ENCODE results near the gene CXXC5. TPM values are rescaled to one million over a fixed set of nuclear protein-coding genes. Genes with fewer than 3 reads are reported as not detected.

CXXC5 gene
- total RNA-seq, 1 donor from 2014 or later = 51.8 TPM

DNA sequence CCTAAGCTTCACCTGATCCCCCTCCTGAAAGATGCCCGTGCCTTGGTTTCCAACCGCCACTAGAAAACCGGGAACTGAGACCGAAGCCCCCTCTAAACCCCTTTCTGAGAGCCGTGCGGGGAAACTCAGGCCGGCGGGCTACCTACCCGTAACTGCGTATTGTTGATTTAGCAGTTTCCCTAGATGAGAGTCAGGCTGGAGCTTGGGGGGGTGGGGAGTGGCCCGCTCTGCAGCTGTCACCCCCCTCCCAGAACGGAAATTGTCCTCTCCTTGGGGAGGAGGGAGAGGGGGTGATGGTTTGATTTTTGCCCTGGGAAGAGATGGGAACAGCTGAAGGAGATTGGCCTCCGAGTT, 2.5 kb downstream of the CXXC5 start:
- Histone ChIP-seq H3K36me3 (no peaks in the 10 kb centered on the region), H3K27me3 (no peaks in the 10 kb centered on the region), H3K4me3 (peak overlapping the region; percentile 65 to 67), H3K4me1 (peaks cover 84% of the 10 kb centered on the region), H3K9me3 (no peaks in the 10 kb centered on the region), H3K27ac (peak overlapping the region; percentile 95)
- intact Hi-C loops (cut with DNase I) = loop anchor here (5.0 kb wide), 1 partner anchor 47 kb away; no protein-coding TSS in a partner anchor
- no peak for TF ChIP-seq POLR2A (IDR thresholded peaks at IDR 0.05)
- TF ChIP-seq, protein P1, sequence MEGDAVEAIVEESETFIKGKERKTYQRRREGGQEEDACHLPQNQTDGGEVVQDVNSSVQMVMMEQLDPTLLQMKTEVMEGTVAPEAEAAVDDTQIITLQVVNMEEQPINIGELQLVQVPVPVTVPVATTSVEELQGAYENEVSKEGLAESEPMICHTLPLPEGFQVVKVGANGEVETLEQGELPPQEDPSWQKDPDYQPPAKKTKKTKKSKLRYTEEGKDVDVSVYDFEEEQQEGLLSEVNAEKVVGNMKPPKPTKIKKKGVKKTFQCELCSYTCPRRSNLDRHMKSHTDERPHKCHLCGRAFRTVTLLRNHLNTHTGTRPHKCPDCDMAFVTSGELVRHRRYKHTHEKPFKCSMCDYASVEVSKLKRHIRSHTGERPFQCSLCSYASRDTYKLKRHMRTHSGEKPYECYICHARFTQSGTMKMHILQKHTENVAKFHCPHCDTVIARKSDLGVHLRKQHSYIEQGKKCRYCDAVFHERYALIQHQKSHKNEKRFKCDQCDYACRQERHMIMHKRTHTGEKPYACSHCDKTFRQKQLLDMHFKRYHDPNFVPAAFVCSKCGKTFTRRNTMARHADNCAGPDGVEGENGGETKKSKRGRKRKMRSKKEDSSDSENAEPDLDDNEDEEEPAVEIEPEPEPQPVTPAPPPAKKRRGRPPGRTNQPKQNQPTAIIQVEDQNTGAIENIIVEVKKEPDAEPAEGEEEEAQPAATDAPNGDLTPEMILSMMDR (IDR thresholded peaks at IDR 0.05) = no peak
- no peak for TF ChIP-seq POLR2AphosphoS5 (IDR thresholded peaks at IDR 0.05; ENCODE audit: insufficient read depth in 1 of 2, low read depth in 1 of 2)
- no peak for DNase-seq (ENCODE audit: extremely low spot score in 2 of 2)

DNA sequence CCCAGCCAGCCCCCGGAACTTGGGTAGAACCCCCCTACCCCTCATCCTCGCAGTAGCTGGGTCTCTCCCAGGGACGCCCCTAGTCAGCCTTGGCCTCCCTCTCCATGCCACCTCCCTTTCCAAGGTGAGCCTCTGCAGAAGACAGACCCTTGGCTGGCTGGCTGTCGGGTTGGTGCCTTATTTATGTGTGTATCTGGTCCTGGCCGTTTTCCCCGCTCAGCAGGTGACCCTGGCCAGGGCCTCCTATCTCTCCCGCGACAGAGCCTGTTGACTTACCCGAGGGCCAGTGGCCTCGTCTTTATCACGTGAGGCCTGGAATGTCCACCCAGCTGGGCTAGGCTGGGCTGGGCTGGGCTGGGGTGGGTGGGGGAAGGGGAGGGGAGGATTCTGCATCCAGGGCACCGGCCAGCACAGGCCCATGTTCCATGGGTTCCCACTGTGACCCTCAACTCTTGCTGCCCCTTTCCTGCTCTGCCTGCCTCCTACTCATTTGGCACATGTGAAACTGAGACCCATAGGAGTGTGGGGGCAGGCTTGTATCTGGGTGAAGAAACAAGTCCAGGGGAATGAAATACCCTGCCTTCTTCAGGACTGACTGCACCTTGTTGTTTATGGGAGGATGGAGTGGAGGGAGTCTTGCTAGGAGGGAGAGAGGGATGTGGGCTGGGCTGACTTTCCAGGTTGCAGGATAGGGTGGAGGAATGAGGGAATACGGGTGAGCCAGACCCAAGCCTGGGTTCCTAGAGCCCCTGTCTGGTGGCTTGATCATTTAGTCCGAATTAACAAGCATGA, 3.1 kb downstream of the CXXC5 start:
- DNase-seq (ENCODE audit: extremely low spot score in 2 of 2) = no peak
- Histone ChIP-seq H3K27me3 (no peaks in the 10 kb centered on the region), H3K4me1 (peaks cover 89% of the 10 kb centered on the region), H3K9me3 (no peaks in the 10 kb centered on the region), H3K36me3 (no peaks in the 10 kb centered on the region), H3K4me3 (peak overlapping the region; percentile 65 to 67), H3K27ac (peak overlapping the region; percentile 95)
- TF ChIP-seq, protein P1 (IDR thresholded peaks at IDR 0.05) = no peak
- TF ChIP-seq POLR2A (IDR thresholded peaks at IDR 0.05) (peak in 1 of 2 donors; percentile 23), POLR2AphosphoS5 (IDR thresholded peaks at IDR 0.05; ENCODE audit: insufficient read depth in 1 of 2, low read depth in 1 of 2) (peak in 1 of 2 donors; percentile 78)
- intact Hi-C loops (cut with DNase I) = loop anchor here (5.0 kb wide), 1 partner anchor 46 kb away; no protein-coding TSS in a partner anchor

DNA sequence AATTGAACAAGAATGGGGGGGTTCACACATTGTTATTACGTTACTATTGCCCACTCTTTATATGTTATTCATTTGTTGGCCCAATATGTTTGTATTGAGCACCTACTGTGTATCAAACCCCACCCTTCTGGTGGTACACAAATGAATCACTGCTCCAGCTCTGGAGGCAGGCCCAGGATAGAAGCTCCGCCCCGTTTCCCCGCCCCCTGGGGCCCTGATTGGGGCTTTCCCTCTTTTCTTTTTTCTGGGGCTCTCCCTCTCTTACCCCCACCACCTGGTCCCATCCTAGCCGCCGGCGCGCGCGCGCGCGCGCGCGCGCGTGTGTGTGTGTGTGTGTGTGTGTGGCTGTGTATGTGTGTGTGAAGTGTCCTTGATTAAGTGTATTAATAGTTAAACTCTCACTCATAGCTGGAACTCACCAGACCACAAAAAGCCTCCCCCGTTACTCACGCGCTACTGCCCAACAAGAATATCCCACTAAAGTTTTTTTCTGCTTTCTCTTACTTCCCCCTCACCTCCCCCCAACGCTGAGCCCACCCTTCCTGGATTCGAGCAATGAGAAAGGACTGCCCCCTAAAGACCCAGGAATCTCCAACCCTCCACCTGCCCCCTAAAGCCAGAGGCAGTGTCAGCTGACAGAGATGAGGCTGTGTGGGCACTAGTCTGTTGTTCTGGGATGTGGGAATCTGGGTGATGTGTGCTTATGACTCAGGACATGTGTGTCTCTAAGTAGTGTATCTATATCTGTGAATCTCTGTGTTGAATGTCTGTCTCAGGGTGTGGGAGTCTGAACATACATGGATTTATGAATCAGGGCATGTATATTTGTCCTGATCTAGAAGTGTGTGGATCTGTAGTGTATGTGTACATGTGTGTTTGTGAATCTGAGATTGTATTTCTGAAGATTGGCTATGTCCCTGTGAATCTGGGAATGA, 4.0 kb downstream of the CXXC5 start:
- Histone ChIP-seq H3K4me1 (peaks cover 89% of the 10 kb centered on the region), H3K27ac (peak overlapping the region; percentile 95), H3K4me3 (peak overlapping the region; percentile 65 to 67), H3K27me3 (no peaks in the 10 kb centered on the region), H3K9me3 (no peaks in the 10 kb centered on the region), H3K36me3 (no peaks in the 10 kb centered on the region)
- intact Hi-C loops (cut with DNase I) = loop anchor here (5.0 kb wide), 1 partner anchor 45 kb away; no protein-coding TSS in a partner anchor
- TF ChIP-seq, protein P1 (IDR thresholded peaks at IDR 0.05) = no peak
- no peak for TF ChIP-seq POLR2A (IDR thresholded peaks at IDR 0.05)
- peak in 1 of 2 donors; percentile 18 for TF ChIP-seq POLR2AphosphoS5 (IDR thresholded peaks at IDR 0.05; ENCODE audit: insufficient read depth in 1 of 2, low read depth in 1 of 2)
- DNase-seq (ENCODE audit: extremely low spot score in 2 of 2) = no peak

- intact Hi-C loops (cut with DNase I) = loop anchor here (5.0 kb wide), 1 partner anchor 44 kb away; no protein-coding TSS in a partner anchor
- Histone ChIP-seq H3K4me3 (no peak overlapping the region), H3K4me1 (peaks cover 89% of the 10 kb centered on the region), H3K36me3 (no peaks in the 10 kb centered on the region), H3K27me3 (no peaks in the 10 kb centered on the region), H3K9me3 (no peaks in the 10 kb centered on the region), H3K27ac (peak overlapping the region; percentile 95)
- DNase-seq (ENCODE audit: extremely low spot score in 2 of 2) = no peak
- TF ChIP-seq, protein P1 (IDR thresholded peaks at IDR 0.05) = no peak
- no peak for TF ChIP-seq POLR2AphosphoS5 (IDR thresholded peaks at IDR 0.05; ENCODE audit: insufficient read depth in 1 of 2, low read depth in 1 of 2)
- TF ChIP-seq POLR2A (IDR thresholded peaks at IDR 0.05) = no peak
These were observed 4.7 kb downstream of the CXXC5 start for GRCh38 chr5:139652788-139653241.
